ENCODE data around the gene KRTDAP. TPM values are rescaled to one million over a fixed set of nuclear protein-coding genes. Genes with fewer than 3 reads are reported as not detected.
A peak's percentile ranks its signal among the peaks of the same experiment; 100 is the strongest.

Gene KRTDAP
- total and polyA plus RNA-seq, 9 of the 15 experiments (the other 6 are each of a cell fraction or from before 2014, with no cell fraction given) = not detected

DNA sequence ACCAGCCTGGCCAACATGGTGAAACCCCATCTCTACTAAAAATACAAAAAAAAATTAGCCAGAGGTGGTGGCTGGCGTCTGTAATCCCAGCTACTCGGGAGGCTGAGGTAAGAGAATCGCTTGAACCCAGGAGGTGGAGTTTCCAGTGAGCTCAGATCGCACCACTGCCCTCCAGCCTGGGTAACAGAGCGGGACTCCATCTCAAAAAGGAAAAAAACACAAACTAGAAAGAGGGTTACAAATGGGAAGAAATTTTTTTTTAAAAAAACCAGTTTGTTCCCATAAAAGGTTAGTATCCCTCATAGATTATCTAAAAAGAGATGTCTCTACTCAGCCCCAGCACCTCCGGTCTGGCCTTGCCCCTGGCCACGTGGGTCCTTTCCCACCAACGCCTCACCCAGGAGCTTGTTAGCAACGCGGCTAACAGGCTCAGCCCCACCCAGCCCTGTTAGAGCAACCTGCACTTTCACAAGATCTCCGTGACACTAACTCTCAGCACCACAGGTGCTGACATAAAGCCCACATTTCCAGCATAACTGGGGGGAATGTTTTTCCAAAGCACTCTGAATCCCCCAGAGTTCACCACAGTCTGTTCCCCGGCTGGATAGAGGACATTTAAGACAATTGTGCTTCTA is 18.9 kb upstream of the KRTDAP start:
- FAIRE-seq = peak; percentile 58
- H3K4me3 ChIP-seq = no peak overlapping the region
- no peak overlapping the region for H3K27ac ChIP-seq (ENCODE audit: extremely low read depth, low read depth, low read length)
- no peak overlapping the region for H2AFZ ChIP-seq (ENCODE audit: low read depth, low read length)
- H3K9me1 ChIP-seq (ENCODE audit: control insufficient read depth, insufficient read depth, low read length) = peaks cover 2% of the 10 kb centered on the region
- no peaks in the 10 kb centered on the region for H3K9me3 ChIP-seq (replicated peaks; ENCODE audit: control insufficient read depth, insufficient read depth, low read depth, low read length)
- H3K9ac ChIP-seq (ENCODE audit: insufficient read depth in 1 of 2, low read depth in 2 of 2, low read length in 2 of 2) = no peak overlapping the region
- intact Hi-C loops (cut with micrococcal nuclease) = no loop called here
- H4K20me1 ChIP-seq (replicated peaks; ENCODE audit: control insufficient read depth, insufficient read depth, low read length) = peaks cover 22% of the 10 kb centered on the region
- CTCF ChIA-PET (ENCODE audit: low intra/inter-chr PET ratio) = interaction anchor here (1.1 kb wide), 1 partner anchor 208 kb away, joined by 3 read pairs; the partner anchor contains the start of gene KMT2B
- peak; percentile 48; the same call in 1 of the 2 replicates for TF ChIP-seq L3MBTL2 (IDR thresholded peaks at IDR 0.05)
- TF ChIP-seq, protein P1, sequence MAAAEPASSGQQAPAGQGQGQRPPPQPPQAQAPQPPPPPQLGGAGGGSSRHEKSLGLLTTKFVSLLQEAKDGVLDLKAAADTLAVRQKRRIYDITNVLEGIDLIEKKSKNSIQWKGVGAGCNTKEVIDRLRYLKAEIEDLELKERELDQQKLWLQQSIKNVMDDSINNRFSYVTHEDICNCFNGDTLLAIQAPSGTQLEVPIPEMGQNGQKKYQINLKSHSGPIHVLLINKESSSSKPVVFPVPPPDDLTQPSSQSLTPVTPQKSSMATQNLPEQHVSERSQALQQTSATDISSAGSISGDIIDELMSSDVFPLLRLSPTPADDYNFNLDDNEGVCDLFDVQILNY (CRISPR knock-in tag; IDR thresholded peaks at IDR 0.05) = no peak
- peak; percentile 48 for TF ChIP-seq CBX2 (IDR thresholded peaks at IDR 0.05; ENCODE audit: insufficient read depth, low read length, poor library complexity, severe bottlenecking)
- TF ChIP-seq E2F6 (IDR thresholded peaks at IDR 0.05; ENCODE audit: borderline replicate concordance in 1 of 2, extremely low read depth in 1 of 2, insufficient read depth in 1 of 2, insufficient read length in 1 of 2, low read depth in 1 of 2, low read length in 1 of 2, poor library complexity in 1 of 2, severe bottlenecking in 1 of 2) = peak in 1 of 2 experiments; percentile 63
- TF ChIP-seq USF2 (CRISPR knock-in tag; IDR thresholded peaks at IDR 0.05) = peak; percentile 37
- DNase-seq (ENCODE audit: extremely low read depth in 1 of 4, low spot score in 3 of 4) = peak in 2 of 4 experiments; percentile 32 to 37
- peak; percentile 29; the same call in 2 of the 3 replicates for ATAC-seq
- H3K27me3 ChIP-seq (ENCODE audit: control insufficient read depth in 2 of 2, insufficient read depth in 2 of 2, low read length in 2 of 2) = peaks cover 66 to 90% of the 10 kb centered on the region in 2 experiments
- H3K79me2 ChIP-seq (ENCODE audit: control insufficient read depth, insufficient read depth, low read length) = no peaks in the 10 kb centered on the region
- in situ Hi-C loops (cut with MboI) = no loop called here
- 6% methylated on average over 12 of the region's 12 CpGs for WGBS (ENCODE audit: insufficient coverage, low coverage, missing lambda C conversion rate)
- BruUV-seq (replicated peaks) = no TSS peak
- peaks cover 0 to 31% of the 10 kb centered on the region in 2 experiments; a peak in 3 of 5 replicates for H3K4me1 ChIP-seq (replicated peaks in 1 of 2; ENCODE audit: control insufficient read depth in 2 of 2, insufficient read depth in 2 of 2, low read length in 2 of 2)
- no peaks in the 10 kb centered on the region for H3K36me3 ChIP-seq (ENCODE audit: control insufficient read depth, insufficient read depth, low read length)
- POLR2A ChIA-PET = interaction anchor here (1.0 kb wide), 2 partner anchors 10 to 14 kb away, joined by 3 read pairs; no protein-coding TSS in a partner anchor
- H3K4me2 ChIP-seq (ENCODE audit: insufficient read depth, low read length) = no peak overlapping the region

Data from K562 (cell line).